Erythroblast (primary cell): Measurements from ENCODE around the gene EPHA4.

Experiments used
- GATA1 ChIP-seq: IDR thresholded peaks from 2 replicates; pipeline ENCODE4 v1.6.1; 2011; ENCODE audit warnings: low read depth, mild to moderate bottlenecking, control low read depth, low read length, moderate library complexity
- POLR2A ChIP-seq: IDR thresholded peaks from 2 replicates; pipeline ENCODE4 v1.6.1; 2011; ENCODE audit warnings: mild to moderate bottlenecking, low read length

GRCh38 chr2:221546505-221547225 lies 25.4 kb downstream of the EPHA4 start:
- TF ChIP-seq POLR2A (no peak), GATA1 (no peak)
